Measurements from ENCODE around the gene CCDC178.
A peak's percentile ranks its signal among the peaks of the same experiment; 100 is the strongest.
"Not testable (repeated sequence)": the region's sequence is repeated elsewhere in the genome, so short reads cannot be mapped to it uniquely, and the experiment has no call there.

Gene CCDC178

GRCh38 chr18:33210575-33211189 is 229.8 kb downstream of the CCDC178 start:
- peak; percentile 21 for DNase-seq (ENCODE audit: low spot score)

DNA sequence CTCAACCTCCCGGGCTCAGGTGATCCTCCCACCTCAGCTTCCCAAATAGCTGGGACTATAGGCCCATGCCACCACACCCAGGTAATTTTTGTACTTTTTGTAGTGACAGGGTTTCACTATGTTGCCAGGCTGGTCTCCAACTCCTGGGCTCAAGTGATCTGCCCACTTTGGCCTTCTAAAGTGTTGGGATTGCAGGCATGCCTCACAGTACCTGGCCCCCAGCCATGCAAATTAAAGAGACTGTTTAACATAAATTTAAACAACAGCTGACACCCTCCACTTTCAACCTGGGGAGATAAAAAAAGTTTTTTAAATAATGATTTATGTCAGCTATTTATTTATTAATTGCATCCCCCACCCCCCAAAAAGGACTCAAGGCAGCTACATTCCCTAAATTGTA is 234.7 kb downstream of the CCDC178 start:
- no peak for DNase-seq (ENCODE audit: low spot score)

- DNase-seq (ENCODE audit: low spot score) = peak; percentile 35
Observed at GRCh38 chr18:33201509-33201926, 239.0 kb downstream of the CCDC178 start.

DNA sequence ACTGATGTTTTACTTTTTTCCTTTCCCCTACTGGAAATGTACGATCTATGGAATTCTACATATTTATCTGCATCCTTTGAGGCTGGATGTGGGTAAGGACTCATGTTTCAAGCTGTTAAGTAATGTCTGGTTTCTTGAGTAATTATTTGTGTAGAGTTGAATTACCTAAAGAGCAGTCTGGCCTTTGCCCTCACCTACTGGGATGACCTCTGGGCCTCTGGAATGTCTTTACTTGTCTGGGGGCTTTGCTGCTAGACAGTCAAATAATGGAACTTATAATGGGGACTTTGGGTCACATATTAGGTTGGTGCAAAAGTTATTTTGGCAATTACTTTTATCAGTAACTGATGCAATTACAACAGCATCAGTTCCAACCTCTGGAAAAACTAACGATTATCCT is 244.7 kb downstream of the CCDC178 start:
- DNase-seq (ENCODE audit: low spot score) = no peak

DNA sequence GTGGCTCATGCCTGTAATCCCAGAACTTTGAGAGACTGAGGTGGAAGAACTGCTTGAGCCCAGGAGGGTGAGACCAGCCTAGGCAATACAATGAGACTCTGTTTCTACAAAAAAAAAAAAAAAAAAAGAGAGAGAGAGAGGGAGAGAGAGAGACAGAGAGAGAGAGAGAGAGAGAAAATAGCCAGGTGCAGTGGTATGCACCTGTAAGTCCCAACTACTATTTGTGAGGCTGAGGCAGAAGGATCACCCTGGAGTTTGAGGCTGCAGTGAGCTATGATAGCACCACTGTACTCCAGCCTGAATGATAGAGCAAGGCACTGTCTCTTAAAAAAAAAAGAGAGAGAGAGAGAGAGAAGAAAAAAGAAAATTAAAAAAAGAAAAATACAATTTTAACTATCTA is 245.7 kb downstream of the CCDC178 start:
- no peak for DNase-seq (ENCODE audit: low spot score)

DNA sequence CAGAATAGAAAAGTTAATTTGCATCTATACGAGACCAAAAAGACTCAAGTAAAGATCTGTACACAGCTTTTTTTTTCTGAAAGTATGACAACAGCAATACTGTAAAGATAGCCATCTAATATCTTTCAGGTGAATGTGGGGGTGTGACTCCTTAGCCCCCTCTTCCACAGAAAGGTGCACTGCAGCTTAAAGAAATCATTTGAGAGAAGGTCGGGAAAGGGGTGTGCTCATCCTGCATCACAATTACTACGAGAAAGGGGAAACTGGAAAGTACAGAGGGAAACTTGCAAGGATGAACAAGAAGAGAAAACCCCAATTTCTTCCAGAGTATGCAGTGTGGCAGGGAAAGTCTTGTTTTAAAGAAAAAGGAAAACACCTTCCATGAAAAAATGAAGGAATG is 255.6 kb downstream of the CCDC178 start:
- DNase-seq (ENCODE audit: low spot score) = no peak

DNA sequence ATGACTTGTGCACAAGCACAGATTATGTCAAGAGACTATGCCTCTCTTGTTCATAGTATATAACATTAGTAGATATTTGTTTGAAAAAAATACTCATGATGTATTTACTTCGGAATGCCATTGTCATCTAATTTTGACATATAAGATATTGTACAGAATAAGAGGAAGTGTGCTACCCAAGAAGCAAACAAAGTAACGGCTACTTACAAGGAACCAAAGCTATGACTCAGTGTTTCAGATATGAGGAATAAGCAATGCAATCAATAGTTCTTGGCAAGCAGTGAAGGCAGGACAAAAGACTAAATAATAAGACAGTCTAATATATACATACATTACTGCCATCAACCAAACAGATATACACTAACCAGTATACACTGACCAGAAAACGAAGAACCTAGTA is 256.3 kb downstream of the CCDC178 start:
- DNase-seq (ENCODE audit: low spot score) = no peak

DNA sequence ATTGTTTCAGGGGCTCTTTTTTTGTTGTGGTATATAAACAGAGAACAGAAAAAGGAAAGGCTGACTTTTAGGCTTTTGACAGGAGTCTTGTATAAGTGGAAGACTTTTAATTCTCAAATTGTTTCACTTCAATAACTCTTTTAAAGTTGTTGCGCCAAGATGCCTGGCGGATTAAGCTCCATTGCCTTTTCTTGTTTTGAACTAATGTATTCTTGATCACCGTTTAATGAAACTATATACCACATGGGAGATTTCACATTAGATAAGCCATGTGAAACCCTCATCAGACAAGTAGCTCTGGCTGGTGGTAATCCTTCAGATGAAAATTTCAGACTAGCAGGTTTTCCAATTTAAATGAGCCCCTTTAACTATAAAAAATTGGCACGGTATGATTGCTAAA is 257.4 kb downstream of the CCDC178 start:
- no peak for DNase-seq (ENCODE audit: low spot score)

GRCh38 chr18:33181016-33181415 is 259.5 kb downstream of the CCDC178 start:
- no peak for DNase-seq (ENCODE audit: low spot score)

DNA sequence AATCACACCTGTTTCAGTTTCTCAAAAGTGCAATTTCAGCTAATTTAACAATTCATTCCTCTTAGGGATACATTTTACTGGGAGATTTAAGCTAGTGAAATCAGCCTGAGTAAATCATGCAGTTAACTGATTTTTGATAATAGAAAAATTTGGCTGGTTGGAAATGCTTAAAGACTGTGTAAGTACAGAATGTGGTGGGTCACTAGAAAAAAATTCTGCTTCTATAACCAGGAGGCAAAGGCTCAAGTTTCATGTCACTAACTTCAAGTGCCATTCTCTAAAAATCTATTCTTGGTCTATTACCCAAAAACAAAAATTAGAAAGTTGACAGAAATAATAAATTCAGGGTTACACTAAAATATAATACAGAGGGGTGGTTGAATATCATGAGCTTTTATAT is 271.3 kb downstream of the CCDC178 start:
- no peak for DNase-seq (ENCODE audit: low spot score)

DNA sequence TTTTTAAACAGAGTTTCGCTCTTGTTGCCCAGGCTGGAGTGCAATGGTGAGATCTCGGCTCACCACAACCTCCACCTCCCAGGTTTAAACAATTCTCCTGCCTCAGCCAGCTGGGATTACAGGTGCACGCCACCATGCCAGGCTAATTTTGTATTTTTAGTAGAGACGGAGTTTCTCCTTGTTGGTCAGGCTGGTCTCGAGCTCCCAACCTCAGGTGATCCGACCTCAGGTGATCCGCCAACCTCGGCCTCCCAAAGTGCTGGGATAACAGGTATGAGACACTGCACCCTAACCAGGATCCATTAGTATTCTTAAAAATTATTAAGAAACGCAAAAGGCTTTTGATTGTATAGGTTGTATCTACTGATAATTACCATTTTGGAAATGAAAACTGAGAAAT is 276.4 kb downstream of the CCDC178 start:
- DNase-seq (ENCODE audit: low spot score) = not testable (repeated sequence)

GRCh38 chr18:33161131-33161530 is 279.4 kb downstream of the CCDC178 start:
- DNase-seq (ENCODE audit: low spot score) = no peak

GRCh38 chr18:33159151-33159550 is 281.4 kb downstream of the CCDC178 start:
- no peak for DNase-seq (ENCODE audit: low spot score)

DNA sequence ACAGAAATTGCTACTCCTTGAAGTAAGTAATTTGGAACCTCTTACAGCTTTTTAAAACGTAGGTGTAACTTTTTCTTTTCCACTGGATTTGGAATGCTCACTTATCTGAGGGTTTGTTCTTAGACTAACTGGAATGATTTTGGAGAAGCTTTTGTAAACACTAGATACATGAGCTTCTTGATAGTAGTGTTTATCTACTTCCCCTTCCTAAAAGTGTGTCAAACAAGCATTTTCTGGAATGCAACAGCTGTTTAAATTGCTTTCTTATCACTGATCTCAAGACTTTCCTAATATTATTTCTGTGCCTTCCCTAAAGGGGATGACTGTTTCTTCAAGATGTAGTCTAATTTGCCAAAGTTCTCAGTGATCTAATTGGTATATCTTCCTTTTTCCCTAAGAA is 282.6 kb downstream of the CCDC178 start:
- DNase-seq (ENCODE audit: low spot score) = no peak

- DNase-seq (ENCODE audit: low spot score) = no peak
Observed at GRCh38 chr18:33156906-33157470, 283.5 kb downstream of the CCDC178 start.

GRCh38 chr18:33154049-33154448 is 286.5 kb downstream of the CCDC178 start:
- no peak for DNase-seq (ENCODE audit: low spot score)

- no peak for DNase-seq (ENCODE audit: low spot score)
Observed at GRCh38 chr18:33152376-33152775, 288.1 kb downstream of the CCDC178 start.

DNA sequence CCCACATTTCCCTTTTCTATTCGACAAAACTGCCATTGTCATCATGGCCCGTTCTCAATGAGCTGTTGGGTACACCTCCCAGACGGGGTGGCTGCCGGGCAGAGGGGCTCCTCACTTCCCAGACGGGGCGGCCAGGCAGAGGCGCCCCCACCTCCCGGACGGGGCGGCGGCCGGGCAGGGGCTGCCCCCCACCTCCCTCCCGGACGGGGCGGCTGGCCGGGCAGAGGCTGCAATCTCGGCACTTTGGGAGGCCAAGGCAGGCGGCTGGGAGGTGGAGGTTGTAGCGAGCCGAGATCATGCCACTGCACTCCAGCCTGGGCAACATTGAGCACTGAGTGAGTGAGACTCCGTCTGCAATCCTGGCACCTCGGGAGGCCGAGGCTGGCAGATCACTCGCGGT is 292.7 kb downstream of the CCDC178 start:
- not testable (repeated sequence) for DNase-seq (ENCODE audit: low spot score)

DNA sequence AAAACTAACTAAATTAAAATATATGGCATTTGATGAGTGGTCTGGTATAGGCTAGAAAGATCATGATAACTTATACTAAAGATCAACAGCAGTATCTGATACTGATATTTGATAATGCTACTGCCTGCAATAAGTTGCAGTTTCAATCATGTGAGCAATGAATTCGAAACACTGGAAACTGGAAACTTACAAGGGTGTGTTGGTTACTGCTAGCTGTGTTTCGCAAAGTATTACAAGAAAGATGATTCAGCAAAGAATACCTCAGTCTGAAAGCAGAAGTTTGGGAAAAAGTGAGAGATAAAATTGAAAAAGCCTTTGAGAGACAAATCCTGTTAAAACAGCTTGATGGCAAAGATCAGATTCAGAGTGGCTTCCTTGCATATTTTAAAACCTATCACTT is 294.5 kb downstream of the CCDC178 start:
- no peak for DNase-seq (ENCODE audit: low spot score)

GRCh38 chr18:33135951-33136660 is 304.4 kb downstream of the CCDC178 start:
- no peak for DNase-seq (ENCODE audit: low spot score)

DNA sequence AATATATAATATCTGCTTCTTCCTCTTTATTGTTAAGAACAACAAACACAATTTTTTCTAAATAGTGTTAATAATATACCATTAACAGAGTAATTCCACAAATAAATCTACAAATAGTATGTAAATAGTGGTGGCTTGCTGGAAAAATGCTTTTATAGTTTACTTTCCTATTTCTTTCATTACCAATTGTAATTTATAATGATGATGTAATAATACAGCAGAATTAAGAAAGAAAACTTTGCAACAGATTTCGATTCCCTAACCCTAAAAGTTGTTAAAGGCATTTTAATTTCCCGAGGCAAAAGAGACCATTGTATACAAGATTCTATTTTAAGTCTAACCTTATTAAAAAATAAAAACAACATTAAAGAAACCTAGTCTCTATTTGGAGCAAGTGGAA is 307.9 kb downstream of the CCDC178 start:
- no peak for DNase-seq (ENCODE audit: low spot score)

DNA sequence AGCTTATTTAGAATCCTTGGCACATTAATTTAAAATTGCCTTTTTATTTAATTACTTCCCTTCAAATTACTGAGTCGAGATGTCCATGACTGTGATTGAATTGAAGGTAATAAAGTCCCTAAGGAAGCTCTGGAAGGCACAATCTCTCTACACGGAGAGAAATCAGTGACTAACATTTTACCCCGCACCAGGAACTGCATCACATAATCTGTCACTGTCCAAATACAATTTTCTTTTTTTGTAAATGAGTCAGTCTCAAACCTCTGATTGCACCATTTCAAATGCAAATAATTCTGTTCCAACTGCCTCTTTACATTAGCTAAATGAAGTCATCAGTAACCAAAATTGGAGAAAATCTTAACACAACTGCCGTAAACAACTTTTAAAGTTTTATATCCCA is 311.9 kb downstream of the CCDC178 start:
- no peak for DNase-seq (ENCODE audit: low spot score)

GRCh38 chr18:33123862-33124518 is 316.5 kb downstream of the CCDC178 start:
- DNase-seq (ENCODE audit: low spot score) = no peak
